GM12865 (cell line): Measurements from ENCODE around the gene KIAA0513.

Experiments
- DNase-seq: peaks from one replicate; pipeline ENCODE4 v3.0.0; 2010; ENCODE audit warnings: low read depth
- H3K4me3 ChIP-seq: 2 replicates; pipeline ENCODE4 v1.5.1; 2011; ENCODE audit warnings: mild to moderate bottlenecking, low read depth, low read length, control low read depth
- CTCF ChIP-seq: IDR thresholded peaks from 2 replicates; pipeline ENCODE4 v1.5.1; 2011; ENCODE audit warnings: low read length, control low read depth, low read depth, inconsistent platforms; ENCODE audit not compliant: insufficient read depth; ENCODE audit errors: missing control alignments

KIAA0513 gene

GRCh38 chr16:85027349-85027957 is at the start of gene KIAA0513:
Gene KIAA0513, plus strand, starts transcription at chr16:85027795. Its CDS starts 39,277 bp downstream, at chr16:85067072.
- peak; percentile 96 for DNase-seq
- TF ChIP-seq CTCF = peak; percentile 15
- H3K4me3 ChIP-seq = peak within 1 kb of the TSS; percentile 80

- no peak overlapping the region for H3K4me3 ChIP-seq
- no peak for DNase-seq
- no peak for TF ChIP-seq CTCF
Measured at GRCh38 chr16:84979516-84979915, 48.1 kb upstream of the KIAA0513 start.

GRCh38 chr16:84982434-84982833 is 45.2 kb upstream of the KIAA0513 start:
- TF ChIP-seq CTCF = no peak
- no peak for DNase-seq
- no peak overlapping the region for H3K4me3 ChIP-seq

GRCh38 chr16:84985079-84986065 is 42.2 kb upstream of the KIAA0513 start:
- H3K4me3 ChIP-seq = no peak overlapping the region
- DNase-seq = no peak
- no peak for TF ChIP-seq CTCF

GRCh38 chr16:84986102-84986501 is 41.5 kb upstream of the KIAA0513 start:
- DNase-seq = no peak
- no peak for TF ChIP-seq CTCF

GRCh38 chr16:84986879-84987278 is 40.7 kb upstream of the KIAA0513 start:
- no peak for TF ChIP-seq CTCF
- no peak for DNase-seq
- H3K4me3 ChIP-seq = no peak overlapping the region

More at GRCh38 chr16:84986102-84986501, 41.5 kb upstream of the KIAA0513 start:
- no peak overlapping the region for H3K4me3 ChIP-seq
